H1 (cell line): ENCODE measurements around the gene AREG.

Source experiments
- CEBPB ChIP-seq: IDR thresholded peaks from 2 replicates; pipeline ENCODE4 v1.6.1; 2012; ENCODE audit warnings: low read depth, low read length
- CTCF ChIP-seq, 3 experiments: IDR thresholded peaks; 1 replicate in 2 of 3; 2 replicates in 1 of 3; pipeline versions ENCODE4 v1.5.1 to v1.6.1; 2011; ENCODE audit warnings: low read length in 3 of 3, mild to moderate bottlenecking in 3 of 3, inconsistent platforms in 2 of 3, low read depth in 1 of 3, moderate library complexity in 1 of 3; ENCODE audit not compliant: insufficient read depth in 1 of 3; ENCODE audit errors: control extremely low read depth in 1 of 3
- E2F6 ChIP-seq: IDR thresholded peaks from 2 replicates; pipeline ENCODE4 v1.6.1; 2012; ENCODE audit warnings: inconsistent platforms
- EGR1 ChIP-seq: IDR thresholded peaks from 2 replicates; pipeline ENCODE4 v1.6.1; 2011; ENCODE audit warnings: low read depth, low read length, borderline replicate concordance
- EP300 ChIP-seq, 2 experiments: IDR thresholded peaks; 1 replicate in 1 of 2; 2 replicates in 1 of 2; pipeline ENCODE4 v1.6.1; 2011 to 2012; ENCODE audit warnings: low read depth in 2 of 2, low read length in 2 of 2, mild to moderate bottlenecking in 2 of 2, borderline replicate concordance in 1 of 2, inconsistent platforms in 1 of 2, moderate library complexity in 1 of 2
- JUND ChIP-seq: IDR thresholded peaks from 2 replicates; pipeline ENCODE4 v1.6.1; 2011; ENCODE audit warnings: mild to moderate bottlenecking, improper control_type of control experiment, low read length
- POLR2AphosphoS5 ChIP-seq: IDR thresholded peaks from 2 replicates; pipeline ENCODE4 v1.6.1; 2011; ENCODE audit warnings: low read depth, low read length
- YY1 ChIP-seq: IDR thresholded peaks from 2 replicates; pipeline ENCODE4 v1.6.1; 2011; ENCODE audit warnings: low read depth, mild to moderate bottlenecking, low read length

GRCh38 chr4:74449571-74450297 lies 4.8 kb downstream of the AREG start:
- TF ChIP-seq POLR2AphosphoS5 (no peak), EGR1 (no peak), CEBPB (no peak), EP300 (IDR thresholded peaks at IDR 0.05; ENCODE audit: borderline replicate concordance in 1 of 2, low read depth in 2 of 2, low read length in 2 of 2) (no peak), YY1 (no peak), JUND (no peak), CTCF (IDR thresholded peaks at IDR 0.05; ENCODE audit: control extremely low read depth in 1 of 3, insufficient read depth in 1 of 3, low read depth in 1 of 3, low read length in 3 of 3) (no peak), E2F6 (no peak)
